ENCODE measurements around the gene SLC19A1.
"Not testable (repeated sequence)": the region's sequence is repeated elsewhere in the genome, so short reads cannot be mapped to it uniquely, and the experiment has no call there.

Gene SLC19A1

DNA sequence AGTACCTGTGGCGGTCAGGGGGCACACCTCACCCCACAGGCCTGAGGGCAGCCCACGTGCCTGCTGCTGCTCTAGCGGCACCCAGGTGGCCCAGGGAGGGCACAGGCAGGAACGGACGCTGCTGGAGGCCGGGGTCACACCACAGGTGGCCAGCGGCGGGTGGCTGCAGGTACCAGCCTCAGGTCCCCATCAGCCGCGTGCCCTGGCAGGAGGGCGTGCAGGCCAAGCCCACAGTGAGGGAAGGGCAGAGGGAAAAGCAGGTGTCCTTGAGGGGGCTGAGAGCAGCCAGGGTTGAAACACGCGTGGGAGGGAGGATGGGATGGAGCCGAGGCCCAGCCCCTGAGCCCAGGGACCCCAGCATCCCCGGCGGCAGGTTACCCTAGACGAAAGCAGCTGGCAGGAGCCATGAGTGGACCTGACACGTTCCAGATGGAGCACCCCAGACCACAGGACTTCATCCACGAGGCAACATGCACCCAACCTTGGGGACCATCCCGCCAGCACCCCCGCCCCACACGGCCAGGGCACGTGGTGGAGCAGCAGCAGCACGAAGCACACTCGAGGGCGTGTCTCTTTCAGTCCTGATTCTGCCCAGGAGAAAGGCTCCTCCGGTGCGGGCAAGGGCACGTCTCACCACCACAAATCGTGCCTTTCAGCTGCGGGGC lies 3.7 kb downstream of the SLC19A1 start:
- no peak for DNase-seq
- in situ Hi-C loops (cut with HindIII; ENCODE audit: low pct_ligation_motif_present, low pct_unique_long_range_greater_than_20kb, low sequenced_read_pairs) = no loop called here

GRCh38 chr21:45537746-45538291 lies 4.4 kb downstream of the SLC19A1 start:
- in situ Hi-C loops (cut with HindIII; ENCODE audit: low pct_ligation_motif_present, low pct_unique_long_range_greater_than_20kb, low sequenced_read_pairs) = no loop called here
- DNase-seq = no peak

DNA sequence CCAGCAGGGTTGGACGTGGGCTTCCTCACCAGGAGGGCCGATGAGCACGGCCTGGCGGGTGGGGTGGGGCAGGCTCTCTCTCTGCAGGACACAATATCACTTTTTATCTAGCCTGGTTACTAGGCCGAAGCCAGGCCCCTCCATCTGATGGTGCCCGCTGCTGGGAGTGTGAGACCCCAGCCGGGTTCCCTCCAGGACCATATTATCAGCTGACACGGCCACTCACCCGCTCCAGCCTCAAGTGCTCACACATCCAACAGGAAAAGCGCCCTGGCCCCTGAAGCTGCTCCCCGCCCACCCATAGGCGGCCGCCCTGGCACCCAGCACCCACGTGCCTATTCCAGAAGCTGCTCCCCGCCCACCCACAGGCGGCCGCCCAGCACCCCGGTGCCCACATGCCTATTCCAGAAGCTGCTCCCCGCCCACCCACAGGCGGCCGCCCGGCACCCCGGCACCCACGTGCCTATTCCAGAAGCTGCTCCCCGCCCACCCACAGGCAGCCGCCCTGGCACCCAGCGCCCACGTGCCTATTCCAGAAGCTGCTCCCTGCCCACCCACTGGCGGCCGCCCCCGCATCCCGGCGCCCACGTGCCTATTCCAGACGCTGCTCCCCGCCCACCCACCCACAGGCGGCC lies 5.0 kb downstream of the SLC19A1 start:
- no peak for DNase-seq
- in situ Hi-C loops (cut with HindIII; ENCODE audit: low pct_ligation_motif_present, low pct_unique_long_range_greater_than_20kb, low sequenced_read_pairs) = no loop called here

DNA sequence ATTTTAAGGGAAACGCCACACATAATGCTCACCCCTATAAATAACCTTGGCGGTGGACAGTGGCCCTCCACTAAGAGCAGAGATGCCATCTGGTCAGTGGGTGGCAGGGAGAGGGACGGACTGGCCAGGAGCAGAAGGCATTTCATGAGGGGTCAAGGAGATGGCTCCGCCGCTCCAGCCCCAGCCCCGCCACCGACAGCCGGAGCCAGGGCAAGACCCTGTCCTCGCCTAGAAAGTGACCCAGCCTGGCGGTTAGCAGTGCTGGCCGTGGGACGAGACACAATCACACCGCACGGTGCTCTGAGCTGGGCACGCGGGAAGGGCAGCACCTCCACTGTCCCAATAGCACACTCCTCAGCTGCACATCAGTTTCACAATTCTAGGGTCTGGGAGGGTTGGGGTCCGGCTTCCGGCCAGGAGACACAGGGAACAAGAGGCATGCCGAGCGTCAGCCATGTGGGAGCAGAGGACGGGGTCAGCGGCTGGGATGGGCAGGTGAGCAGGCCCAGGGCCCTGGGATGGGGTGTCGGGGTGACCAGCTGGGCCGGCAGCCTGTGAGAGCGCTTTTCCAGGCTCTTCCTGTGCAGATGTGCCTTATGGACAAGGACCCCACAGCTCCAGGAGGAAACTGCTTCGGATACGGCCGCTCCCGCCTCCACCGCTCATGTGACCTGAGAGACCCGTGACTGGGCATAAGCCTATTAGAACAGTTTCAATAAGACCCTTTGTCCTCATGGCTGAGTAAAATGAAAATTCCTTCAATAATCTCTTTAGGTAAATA lies 5.7 kb downstream of the SLC19A1 start:
- in situ Hi-C loops (cut with HindIII; ENCODE audit: low pct_ligation_motif_present, low pct_unique_long_range_greater_than_20kb, low sequenced_read_pairs) = no loop called here
- no peak for DNase-seq

DNA sequence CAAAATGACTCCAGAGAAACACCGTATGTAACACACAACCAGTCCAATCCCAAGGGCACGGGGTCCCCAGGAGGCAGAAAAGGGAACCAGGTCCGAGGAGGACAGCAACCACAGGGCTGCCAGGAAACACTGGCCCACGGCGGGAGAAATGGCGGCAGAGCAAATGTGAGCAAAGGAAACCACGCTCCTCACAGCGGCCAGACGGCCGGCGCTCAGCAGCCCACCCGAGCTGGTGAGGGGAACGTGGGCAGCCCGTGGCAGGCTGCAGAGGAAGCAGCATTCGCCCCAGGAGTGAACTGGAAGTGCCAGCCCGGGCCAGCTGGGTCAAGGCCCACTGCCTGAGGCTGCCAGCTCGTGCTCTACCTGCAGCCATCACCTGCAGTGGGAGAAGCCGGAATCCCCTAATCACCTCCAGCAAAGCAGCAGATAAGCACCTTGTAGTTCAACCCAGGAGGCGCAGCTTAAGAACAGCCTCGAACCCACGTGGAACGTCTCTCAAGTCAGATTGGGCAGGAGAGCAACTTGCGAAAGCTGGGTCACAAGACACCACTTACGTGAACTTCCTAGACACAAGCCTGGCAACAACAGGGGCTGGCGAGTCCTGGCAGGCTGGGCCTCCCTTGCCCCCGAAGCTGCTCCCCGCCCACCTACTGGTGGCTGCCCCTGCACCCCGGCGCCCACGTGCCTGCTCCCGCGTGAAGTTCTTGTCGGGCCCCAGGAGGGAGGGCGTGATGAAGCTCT lies 6.7 kb downstream of the SLC19A1 start:
- no peak for DNase-seq
- in situ Hi-C loops (cut with HindIII; ENCODE audit: low pct_ligation_motif_present, low pct_unique_long_range_greater_than_20kb, low sequenced_read_pairs) = no loop called here

GRCh38 chr21:45534636-45535331 lies 7.5 kb downstream of the SLC19A1 start:
- no peak for DNase-seq
- in situ Hi-C loops (cut with HindIII; ENCODE audit: low pct_ligation_motif_present, low pct_unique_long_range_greater_than_20kb, low sequenced_read_pairs) = no loop called here

DNA sequence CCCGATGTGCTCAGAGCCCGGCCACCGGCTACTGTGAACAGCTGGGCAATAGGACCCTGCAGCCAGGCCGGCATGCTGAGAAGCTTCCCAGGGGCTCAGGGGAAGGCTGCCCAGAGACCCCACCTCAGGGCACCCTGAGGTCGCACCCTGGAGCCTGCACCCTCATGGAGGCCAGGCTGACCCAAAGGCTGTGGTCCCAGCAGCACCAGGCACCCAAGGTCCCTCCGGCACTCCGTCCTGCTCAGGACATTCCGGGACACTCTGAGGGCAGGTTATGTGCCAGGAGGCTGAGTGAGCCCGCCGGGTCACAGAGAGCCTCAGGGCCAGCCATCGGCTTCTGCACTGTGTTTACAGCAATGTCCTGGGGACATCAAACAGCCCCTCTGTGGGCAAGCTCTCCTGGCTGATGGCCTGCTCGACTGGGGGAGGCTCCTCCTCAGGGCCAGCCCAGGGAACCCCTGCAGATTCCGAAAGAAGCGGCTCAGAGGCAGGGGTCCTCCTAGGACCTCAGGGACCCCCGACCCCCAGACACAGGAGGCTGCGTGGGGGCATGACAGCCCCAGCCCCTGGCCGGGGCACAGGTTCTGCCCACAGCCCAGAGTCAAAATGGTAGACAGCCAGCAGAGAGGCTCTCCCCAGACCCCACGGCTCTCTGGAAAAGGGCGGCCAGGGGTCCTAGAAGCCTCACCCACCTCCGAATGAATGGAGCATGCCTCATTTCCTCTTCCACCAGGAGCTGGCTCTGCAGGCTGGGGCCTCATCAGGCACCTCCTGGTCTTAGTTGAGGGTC lies 8.2 kb downstream of the SLC19A1 start:
- in situ Hi-C loops (cut with HindIII; ENCODE audit: low pct_ligation_motif_present, low pct_unique_long_range_greater_than_20kb, low sequenced_read_pairs) = no loop called here
- DNase-seq = no peak

DNA sequence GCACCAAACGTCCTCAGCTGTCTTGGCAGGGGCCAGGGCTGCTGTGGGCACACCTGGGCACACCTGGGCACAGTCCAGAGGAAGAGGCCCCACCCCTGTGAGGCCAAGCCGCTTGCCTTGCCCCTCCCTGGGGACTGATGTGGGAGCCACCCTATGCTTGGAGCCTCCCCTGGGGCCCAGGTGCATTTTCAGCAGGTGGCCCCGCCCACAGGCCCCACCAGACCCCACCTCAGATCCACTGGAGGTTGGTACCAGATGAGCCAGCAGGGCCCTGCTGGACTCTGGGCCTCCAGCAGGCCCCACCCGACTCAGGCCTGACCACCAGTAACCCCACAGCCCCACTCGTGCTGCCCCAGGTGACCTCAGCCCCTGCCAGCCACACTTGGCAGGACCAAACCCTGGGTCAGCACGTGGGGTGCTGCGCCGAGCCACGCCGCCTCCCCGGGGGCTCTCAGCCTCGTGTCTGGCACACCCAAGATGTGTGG lies 8.8 kb downstream of the SLC19A1 start:
- in situ Hi-C loops (cut with HindIII; ENCODE audit: low pct_ligation_motif_present, low pct_unique_long_range_greater_than_20kb, low sequenced_read_pairs) = no loop called here

GRCh38 chr21:45532826-45533360 lies 9.3 kb downstream of the SLC19A1 start:
- DNase-seq = no peak
- in situ Hi-C loops (cut with HindIII; ENCODE audit: low pct_ligation_motif_present, low pct_unique_long_range_greater_than_20kb, low sequenced_read_pairs) = no loop called here

More for the DNA sequence above, 8.8 kb downstream of the SLC19A1 start:
- DNase-seq = no peak

- in situ Hi-C loops (cut with HindIII; ENCODE audit: low pct_ligation_motif_present, low pct_unique_long_range_greater_than_20kb, low sequenced_read_pairs) = no loop called here
- DNase-seq = no peak
Observed at GRCh38 chr21:45531393-45532215, 10.6 kb downstream of the SLC19A1 start.

DNA sequence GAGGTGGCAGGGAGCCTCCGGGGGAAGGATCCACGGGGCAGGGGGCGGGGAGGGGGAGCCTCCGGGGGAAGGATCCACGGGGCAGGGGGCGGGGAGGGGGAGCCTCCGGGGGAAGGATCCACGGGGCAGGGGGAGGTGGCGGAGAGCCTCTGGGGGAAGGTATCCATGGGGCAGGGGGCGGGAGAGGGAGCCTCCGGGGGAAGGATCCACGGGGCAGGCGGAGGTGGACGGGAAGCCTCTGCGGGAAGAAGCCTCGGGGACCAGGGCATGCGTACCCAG lies 11.2 kb downstream of the SLC19A1 start:
- in situ Hi-C loops (cut with HindIII; ENCODE audit: low pct_ligation_motif_present, low pct_unique_long_range_greater_than_20kb, low sequenced_read_pairs); DNase-seq: not testable (repeated sequence)

DNA sequence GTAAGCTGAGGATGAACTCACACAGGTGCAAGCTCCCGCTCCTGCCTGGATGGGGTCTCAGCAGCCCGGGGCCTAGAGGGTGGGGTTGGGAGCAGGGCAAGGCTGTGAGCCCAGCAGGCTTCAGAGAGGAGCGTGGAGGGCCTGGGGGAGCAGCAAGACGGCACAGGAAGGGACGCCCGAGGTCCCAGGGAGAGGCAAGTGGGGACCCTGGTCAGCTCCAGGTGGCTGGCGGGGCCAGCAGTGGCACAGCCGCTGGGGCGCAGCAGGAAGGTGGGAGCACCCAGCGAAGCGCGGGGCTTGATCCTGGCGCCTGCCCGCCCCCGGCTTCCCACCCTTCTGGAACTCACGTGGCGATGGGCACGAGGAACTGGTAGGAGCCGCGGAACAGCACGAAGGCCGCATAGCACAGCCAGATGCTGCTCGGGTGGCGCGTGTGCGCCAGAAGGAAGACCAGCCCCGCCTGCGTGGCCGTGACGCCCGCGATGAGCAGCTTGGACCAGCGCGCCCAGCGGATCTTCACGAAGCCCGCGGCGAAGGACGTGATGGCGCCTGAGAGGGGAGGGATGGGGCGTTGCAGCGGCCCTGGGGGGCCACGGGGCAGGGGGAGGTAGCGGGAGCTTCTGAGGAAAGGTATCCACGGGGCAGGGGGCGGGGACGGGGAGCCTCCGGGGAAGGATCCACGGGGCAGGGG lies 11.7 kb downstream of the SLC19A1 start:
- no peak for DNase-seq
- in situ Hi-C loops (cut with HindIII; ENCODE audit: low pct_ligation_motif_present, low pct_unique_long_range_greater_than_20kb, low sequenced_read_pairs) = no loop called here

- in situ Hi-C loops (cut with HindIII; ENCODE audit: low pct_ligation_motif_present, low pct_unique_long_range_greater_than_20kb, low sequenced_read_pairs) = no loop called here
- no peak for DNase-seq
Observed at GRCh38 chr21:45529785-45530422, 12.3 kb downstream of the SLC19A1 start.

GRCh38 chr21:45528981-45529784 lies 13.1 kb downstream of the SLC19A1 start:
- in situ Hi-C loops (cut with HindIII; ENCODE audit: low pct_ligation_motif_present, low pct_unique_long_range_greater_than_20kb, low sequenced_read_pairs) = no loop called here
- DNase-seq = no peak

All from ACHN (cell line).